Measurements from ENCODE around the gene SULT1B1.

Gene SULT1B1

GRCh38 chr4:69697536-69698242, 62.7 kb downstream of the SULT1B1 start:
- no peak for DNase-seq (ENCODE audit: low read depth in 2 of 2)

- no peak for DNase-seq (ENCODE audit: low read depth in 2 of 2)
Measured at GRCh38 chr4:69689599-69689998, 70.8 kb downstream of the SULT1B1 start.

- no peak for DNase-seq (ENCODE audit: low read depth in 2 of 2)
Measured at GRCh38 chr4:69684804-69685203, 75.6 kb downstream of the SULT1B1 start.

Data from stimulated activated CD8-positive, alpha-beta memory T cell treated with anti-CD3 and anti-CD28 coated beads, Interleukin-15, amount 100 ng/mL, for 4 hours (primary cell).